Activated naive CD4-positive, alpha-beta T cell treated with anti-CD3 and anti-CD28 coated beads, Interleukin-2, amount 10 ng/mL, durations not matched to agents 5 hours and 36 hours (primary cell): Measurements from ENCODE around the gene ZNF616. TPM values are rescaled to one million over a fixed set of nuclear protein-coding genes. Genes with fewer than 3 reads are reported as not detected.

Experiments
- total RNA-seq, 2 experiments: library from RNA; stranded (reverse); gene quantifications; one replicate each; pipeline ENCODE4 v1.2.3, GENCODE V29; 2021

ZNF616 gene
- total RNA-seq = 1 to 10 TPM; 9.3 to 9.4 TPM

DNA sequence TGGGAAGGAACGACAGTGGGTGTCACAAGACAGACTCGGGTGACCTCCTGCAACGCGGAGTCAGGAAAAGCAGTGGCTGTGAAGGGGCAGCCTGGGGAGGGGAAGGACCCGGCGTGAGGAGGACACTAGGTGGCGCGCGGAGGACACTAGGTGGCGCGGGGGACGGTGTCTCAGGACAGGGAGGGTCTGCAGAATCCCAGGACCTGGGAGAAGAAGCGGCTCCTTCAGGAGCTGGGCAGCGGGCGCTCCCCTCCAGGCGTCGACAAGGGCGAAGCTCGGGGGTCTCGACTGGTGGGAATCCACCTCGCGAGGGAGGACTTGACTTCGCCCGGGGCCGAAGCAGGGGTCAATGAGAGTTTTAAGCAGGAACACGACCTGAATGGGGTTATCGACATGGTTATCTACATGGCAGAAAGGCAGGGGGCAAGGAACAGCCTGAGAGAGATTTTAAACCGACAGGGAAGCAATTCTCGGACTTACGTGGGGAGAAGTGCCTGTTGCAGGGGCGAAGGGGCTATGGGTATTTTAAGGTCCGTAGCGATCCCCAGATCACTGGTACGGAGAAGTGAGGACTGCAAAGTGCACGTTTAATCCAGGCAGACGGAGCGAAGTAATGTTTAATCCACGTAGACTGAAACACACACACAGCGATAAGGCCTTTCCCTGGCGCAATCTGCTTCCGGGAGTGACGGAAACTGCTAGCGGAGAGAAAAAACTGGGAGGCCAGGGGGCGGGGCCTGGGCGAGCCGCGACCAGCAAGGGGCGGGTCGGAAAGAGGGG, at the start of gene ZNF616:
Gene ZNF616, minus strand, starts transcription at position 687 of the 780 bp plus-strand sequence. CDS start 9,426 bp downstream, outside the sequence.

GRCh38 chr19:52171321-52172169, 31.8 kb upstream of the ZNF616 start, which contains the start of gene ZNF836:
Gene ZNF836 (minus strand): TSS chr19:52171621. CDS start chr19:52168072, 3,549 bp downstream.

GRCh38 chr19:52095172-52096014, 44.3 kb downstream of the ZNF616 start, which contains the start of gene ZNF841:
Gene ZNF841 (minus strand): TSS chr19:52095765. CDS start chr19:52084801, 10,964 bp downstream.

Other genes starting within 250 kb of the ZNF616 start
- gene ZNF649, start 234.9 kb downstream of the ZNF616 start, total RNA-seq = 10 to 100 TPM; 13.2 to 15.2 TPM
- 1 to 10 TPM; 6.7 to 7.3 TPM for gene ZNF613, start 212.5 kb downstream of the ZNF616 start, total RNA-seq
- gene ZNF350, start 153.1 kb downstream of the ZNF616 start, total RNA-seq = 10 to 100 TPM; 19.2 to 20.2 TPM
- gene ZNF615, start 131.7 kb downstream of the ZNF616 start, total RNA-seq = 10 to 100 TPM; 15.1 to 17.3 TPM
- 10 to 100 TPM; 10.6 to 10.7 TPM for gene ZNF614, start 111.6 kb downstream of the ZNF616 start, total RNA-seq
- gene ZNF432, start 91.1 kb downstream of the ZNF616 start, total RNA-seq = 10 to 100 TPM; 17.1 to 17.2 TPM
- gene ZNF841, start 44.2 kb downstream of the ZNF616 start, total RNA-seq = 10 to 100 TPM; 30.4 to 30.7 TPM
- 10 to 100 TPM; 23.2 to 27.9 TPM for gene ZNF836, start 31.7 kb upstream of the ZNF616 start, total RNA-seq
- 100 to 1,000 TPM; 193 to 200 TPM for gene PPP2R1A, start 50.1 kb upstream of the ZNF616 start, total RNA-seq
- gene ZNF766, start 129.6 kb upstream of the ZNF616 start, total RNA-seq = 10 to 100 TPM; 26.0 to 28.0 TPM
- 10 to 100 TPM; 16.3 to 19.8 TPM for gene ZNF480, start 157.2 kb upstream of the ZNF616 start, total RNA-seq
- 1 to 10 TPM in 1 of 2 experiments, under 1 TPM in 1; 0.81 to 1.1 TPM for gene ZNF610, start 196.3 kb upstream of the ZNF616 start, total RNA-seq
- 10 to 100 TPM; 19.0 to 19.3 TPM for gene ZNF880, start 230.0 kb upstream of the ZNF616 start, total RNA-seq